ENCODE measurements around the gene HDDC2. TPM values are rescaled to one million over a fixed set of nuclear protein-coding genes. Genes with fewer than 3 reads are reported as not detected.

The HDDC2 gene
- total RNA-seq, 1 donor from 2014 or later: 55.4 TPM

GRCh38 chr6:125273251-125273650 is 28.5 kb downstream of the HDDC2 start:
- H3K27ac Mint-ChIP-seq (ENCODE audit: unreplicated experiment): no peak overlapping the region
- no peak overlapping the region for H3K4me3 Mint-ChIP-seq (ENCODE audit: unreplicated experiment)
- no peaks in the 10 kb centered on the region for H3K9me3 Mint-ChIP-seq (ENCODE audit: unreplicated experiment)
- no peaks in the 10 kb centered on the region for H3K4me1 Mint-ChIP-seq (ENCODE audit: low read depth, unreplicated experiment)
- TF ChIP-seq CTCF (IDR thresholded peaks at IDR 0.05; ENCODE audit: partially characterized antibody, unreplicated experiment): no peak
- no peaks in the 10 kb centered on the region for H3K36me3 Mint-ChIP-seq (ENCODE audit: unreplicated experiment)
- no peak for DNase-seq
- H3K27me3 Mint-ChIP-seq (ENCODE audit: unreplicated experiment): no peaks in the 10 kb centered on the region

- no peak overlapping the region for H3K4me3 Mint-ChIP-seq (ENCODE audit: unreplicated experiment)
- H3K27me3 Mint-ChIP-seq (ENCODE audit: unreplicated experiment): no peaks in the 10 kb centered on the region
- no peak overlapping the region for H3K27ac Mint-ChIP-seq (ENCODE audit: unreplicated experiment)
- TF ChIP-seq CTCF (IDR thresholded peaks at IDR 0.05; ENCODE audit: partially characterized antibody, unreplicated experiment): no peak
- no peak for DNase-seq
- H3K9me3 Mint-ChIP-seq (ENCODE audit: unreplicated experiment): no peaks in the 10 kb centered on the region
- no peaks in the 10 kb centered on the region for H3K4me1 Mint-ChIP-seq (ENCODE audit: low read depth, unreplicated experiment)
- no peaks in the 10 kb centered on the region for H3K36me3 Mint-ChIP-seq (ENCODE audit: unreplicated experiment)
These were observed 30.1 kb downstream of the HDDC2 start for GRCh38 chr6:125271486-125272159.

- H3K4me3 Mint-ChIP-seq (ENCODE audit: unreplicated experiment): no peak overlapping the region
- no peak for TF ChIP-seq CTCF (IDR thresholded peaks at IDR 0.05; ENCODE audit: partially characterized antibody, unreplicated experiment)
These were observed 31.4 kb downstream of the HDDC2 start for GRCh38 chr6:125270380-125270779.

GRCh38 chr6:125269328-125269985 is 32.3 kb downstream of the HDDC2 start:
- Mint-ChIP-seq H3K4me1 (ENCODE audit: low read depth, unreplicated experiment) (no peaks in the 10 kb centered on the region), H3K9me3 (ENCODE audit: unreplicated experiment) (no peaks in the 10 kb centered on the region), H3K36me3 (ENCODE audit: unreplicated experiment) (no peaks in the 10 kb centered on the region), H3K4me3 (ENCODE audit: unreplicated experiment) (no peak overlapping the region), H3K27ac (ENCODE audit: unreplicated experiment) (no peak overlapping the region), H3K27me3 (ENCODE audit: unreplicated experiment) (no peaks in the 10 kb centered on the region)
- DNase-seq: no peak
- no peak for TF ChIP-seq CTCF (IDR thresholded peaks at IDR 0.05; ENCODE audit: partially characterized antibody, unreplicated experiment)

More at GRCh38 chr6:125270380-125270779, 31.4 kb downstream of the HDDC2 start:
- Mint-ChIP-seq H3K27me3 (ENCODE audit: unreplicated experiment) (no peaks in the 10 kb centered on the region), H3K4me1 (ENCODE audit: low read depth, unreplicated experiment) (no peaks in the 10 kb centered on the region), H3K36me3 (ENCODE audit: unreplicated experiment) (no peaks in the 10 kb centered on the region), H3K9me3 (ENCODE audit: unreplicated experiment) (no peaks in the 10 kb centered on the region), H3K27ac (ENCODE audit: unreplicated experiment) (no peak overlapping the region)
- no peak for DNase-seq

- Mint-ChIP-seq H3K4me1 (ENCODE audit: low read depth, unreplicated experiment) (no peaks in the 10 kb centered on the region), H3K27me3 (ENCODE audit: unreplicated experiment) (no peaks in the 10 kb centered on the region), H3K9me3 (ENCODE audit: unreplicated experiment) (no peaks in the 10 kb centered on the region), H3K4me3 (ENCODE audit: unreplicated experiment) (no peak overlapping the region), H3K36me3 (ENCODE audit: unreplicated experiment) (no peaks in the 10 kb centered on the region), H3K27ac (ENCODE audit: unreplicated experiment) (no peak overlapping the region)
- TF ChIP-seq CTCF (IDR thresholded peaks at IDR 0.05; ENCODE audit: partially characterized antibody, unreplicated experiment): no peak
- DNase-seq: no peak
These were observed 33.0 kb downstream of the HDDC2 start for GRCh38 chr6:125268765-125269164.
